Measurements from ENCODE around the gene ZBTB7A.

DNA sequence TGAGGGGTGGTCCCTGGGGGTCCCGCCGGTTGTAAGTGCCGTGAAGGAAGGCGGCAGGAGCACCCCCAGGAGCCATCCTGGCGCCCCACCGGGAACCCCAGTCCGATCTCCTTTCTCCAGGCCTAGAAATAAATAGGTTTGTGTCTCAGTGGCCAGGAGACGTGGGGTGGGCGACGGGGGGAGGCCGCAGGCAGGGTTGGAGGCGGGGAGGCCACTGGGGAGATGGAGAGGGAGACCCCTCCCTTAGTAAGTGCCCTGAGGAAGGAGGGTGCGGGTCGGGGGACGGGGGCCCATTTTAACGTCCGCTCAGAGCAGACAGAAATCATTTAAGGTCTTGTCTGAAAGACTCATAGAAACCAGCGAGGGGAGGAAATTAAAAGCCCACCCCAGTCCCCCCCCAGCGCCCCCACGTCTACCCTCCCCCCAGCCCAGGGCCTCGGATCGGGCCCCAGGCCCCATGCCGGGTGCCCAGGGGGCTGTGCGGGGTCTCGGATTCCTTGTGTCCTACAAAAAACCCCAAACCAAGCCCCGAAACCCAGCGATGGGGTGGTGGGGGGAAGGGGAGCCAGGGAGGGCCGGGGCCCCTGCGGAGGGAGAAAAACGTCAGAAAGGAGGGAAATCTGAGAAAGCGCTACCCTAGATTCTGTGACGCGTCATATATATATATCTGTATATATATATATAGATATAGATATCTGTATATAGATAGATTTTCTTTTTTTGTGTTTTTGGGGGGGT is 19.6 kb downstream of the ZBTB7A start:
- TF ChIP-seq, protein P1, sequence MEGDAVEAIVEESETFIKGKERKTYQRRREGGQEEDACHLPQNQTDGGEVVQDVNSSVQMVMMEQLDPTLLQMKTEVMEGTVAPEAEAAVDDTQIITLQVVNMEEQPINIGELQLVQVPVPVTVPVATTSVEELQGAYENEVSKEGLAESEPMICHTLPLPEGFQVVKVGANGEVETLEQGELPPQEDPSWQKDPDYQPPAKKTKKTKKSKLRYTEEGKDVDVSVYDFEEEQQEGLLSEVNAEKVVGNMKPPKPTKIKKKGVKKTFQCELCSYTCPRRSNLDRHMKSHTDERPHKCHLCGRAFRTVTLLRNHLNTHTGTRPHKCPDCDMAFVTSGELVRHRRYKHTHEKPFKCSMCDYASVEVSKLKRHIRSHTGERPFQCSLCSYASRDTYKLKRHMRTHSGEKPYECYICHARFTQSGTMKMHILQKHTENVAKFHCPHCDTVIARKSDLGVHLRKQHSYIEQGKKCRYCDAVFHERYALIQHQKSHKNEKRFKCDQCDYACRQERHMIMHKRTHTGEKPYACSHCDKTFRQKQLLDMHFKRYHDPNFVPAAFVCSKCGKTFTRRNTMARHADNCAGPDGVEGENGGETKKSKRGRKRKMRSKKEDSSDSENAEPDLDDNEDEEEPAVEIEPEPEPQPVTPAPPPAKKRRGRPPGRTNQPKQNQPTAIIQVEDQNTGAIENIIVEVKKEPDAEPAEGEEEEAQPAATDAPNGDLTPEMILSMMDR (IDR thresholded peaks at IDR 0.05) = no peak
- TF ChIP-seq POLR2A (IDR thresholded peaks at IDR 0.05) = no peak

Data from right lobe of liver (tissue), 4 donors.